Hepatocyte (in vitro differentiated cells): ENCODE results near the gene SERP2. TPM values are rescaled to one million over a fixed set of nuclear protein-coding genes. Genes with fewer than 3 reads are reported as not detected.

Experiments used
- DNase-seq: peaks from one replicate; pipeline ENCODE4 v3.0.0-alpha.2; 2016; ENCODE audit warnings: low spot score
- H2AFZ ChIP-seq: fragments of 200-600 bp; sonication (generic); 2 replicates; pipeline ENCODE4 v1.6.0; 2016; ENCODE audit warnings: antibody characterized with exemption, mild to moderate bottlenecking
- H3K27ac ChIP-seq: fragments of 200-600 bp; sonication (generic); 2 replicates; pipeline ENCODE4 v1.5.1; 2016; ENCODE audit warnings: mild to moderate bottlenecking
- H3K27me3 ChIP-seq: fragments of 200-600 bp; sonication (generic); 2 replicates; pipeline ENCODE4 v1.6.1; 2016
- H3K36me3 ChIP-seq: fragments of 200-600 bp; sonication (generic); replicated peaks from 2 replicates; pipeline ENCODE4 v1.5.1; 2016; ENCODE audit warnings: low read depth; ENCODE audit not compliant: insufficient read depth
- H3K4me1 ChIP-seq: fragments of 200-600 bp; sonication (generic); 2 replicates; pipeline ENCODE4 v1.5.1; 2016; ENCODE audit warnings: mild to moderate bottlenecking, moderate library complexity; ENCODE audit not compliant: insufficient read depth
- H3K4me2 ChIP-seq: fragments of 200-600 bp; sonication (generic); 2 replicates; pipeline ENCODE4 v1.6.0; 2016
- H3K4me3 ChIP-seq: fragments of 200-600 bp; sonication (generic); 2 replicates; pipeline ENCODE4 v1.5.1; 2016; ENCODE audit warnings: mild to moderate bottlenecking
- H3K79me2 ChIP-seq: fragments of 200-600 bp; sonication (generic); 2 replicates; pipeline ENCODE4 v1.6.0; 2017; ENCODE audit warnings: mild to moderate bottlenecking
- H3K9me2 ChIP-seq: fragments of 200-600 bp; sonication (generic); replicated peaks from 2 replicates; pipeline ENCODE4 v1.6.0; 2017; ENCODE audit warnings: mild to moderate bottlenecking; ENCODE audit not compliant: insufficient read depth
- H3K9me3 ChIP-seq: fragments of 200-600 bp; sonication (generic); 2 replicates; pipeline ENCODE4 v1.5.1; 2016; ENCODE audit warnings: low read depth, mild to moderate bottlenecking
- H4K20me1 ChIP-seq: fragments of 200-600 bp; sonication (generic); 2 replicates; pipeline ENCODE4 v1.6.0; 2016; ENCODE audit warnings: mild to moderate bottlenecking; ENCODE audit not compliant: insufficient read depth, poor library complexity, severe bottlenecking
- CTCF ChIP-seq: fragments of 200-600 bp; sonication (generic); IDR thresholded peaks from 2 replicates; pipeline ENCODE4 v1.5.1; 2016; ENCODE audit warnings: antibody characterized with exemption, mild to moderate bottlenecking; ENCODE audit not compliant: poor library complexity
- EZH2 ChIP-seq: fragments of 200-600 bp; sonication (generic); IDR thresholded peaks from 2 replicates; pipeline ENCODE4 v1.6.1; 2016; ENCODE audit warnings: antibody characterized with exemption, mild to moderate bottlenecking, borderline replicate concordance
- EZH2phosphoT487 ChIP-seq: fragments of 200-600 bp; sonication (generic); IDR thresholded peaks from one replicate; pipeline ENCODE4 v1.6.1; 2018; ENCODE audit warnings: antibody characterized with exemption, mild to moderate bottlenecking, low read depth, moderate library complexity; ENCODE audit not compliant: unreplicated experiment, severe bottlenecking
- WGBS: methylation state at CpG from one replicate; pipeline ENCODE4 v1.1.6; 2016; ENCODE audit warnings: low lambda C conversion rate; ENCODE audit errors: missing lambda C conversion rate; 5-methylcytosine and 5-hydroxymethylcytosine counted together
- polyA plus RNA-seq: library from polyadenylated mRNA; unstranded; fragments of >200 nt; fragmentation: Nextera tagmentation; extraction: Ambion mirVana; gene quantifications from 2 replicates; pipeline ENCODE4 v1.2.1, GENCODE V29; 2016
- total RNA-seq: library from RNA; depleted of rRNA; stranded (reverse); fragments of >200 nt; gene quantifications from 2 replicates; pipeline ENCODE4 v1.2.3, GENCODE V29; 2014

Gene SERP2
- total and polyA plus RNA-seq, 2 experiments from 2014 or later: 1.8 to 7.7 TPM

DNA sequence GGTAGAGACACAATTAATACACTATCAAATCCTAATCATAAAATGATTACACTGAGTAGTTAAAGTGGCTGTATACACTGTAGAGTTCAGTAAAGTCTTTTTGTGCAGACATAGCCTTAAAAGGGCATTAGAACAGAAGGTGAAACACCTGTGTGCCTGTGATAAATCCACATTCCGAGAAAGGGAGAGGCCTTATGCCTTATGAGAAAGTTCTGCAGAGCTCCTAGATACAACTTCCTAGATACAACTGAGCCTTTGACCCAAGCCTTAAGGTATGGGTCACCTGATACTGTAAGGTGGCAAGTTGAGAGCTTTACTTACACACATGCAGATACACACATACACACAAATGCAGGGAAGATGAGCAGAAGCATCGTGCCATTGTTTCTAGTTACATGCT lies 6.3 kb downstream of the SERP2 start:
- H3K4me2 ChIP-seq: no peak overlapping the region
- H3K27me3 ChIP-seq: no peaks in the 10 kb centered on the region
- H4K20me1 ChIP-seq: no peaks in the 10 kb centered on the region
- no peaks in the 10 kb centered on the region for H3K9me2 ChIP-seq
- H3K4me3 ChIP-seq: no peak overlapping the region
- DNase-seq: peak; percentile 48
- no peak for TF ChIP-seq EZH2phosphoT487
- no peak for TF ChIP-seq EZH2
- TF ChIP-seq CTCF: no peak
- H2AFZ ChIP-seq: no peak overlapping the region
- H3K36me3 ChIP-seq: no peaks in the 10 kb centered on the region
- H3K79me2 ChIP-seq: no peaks in the 10 kb centered on the region
- 78% methylated on average over 2 of the region's 2 CpGs for WGBS
- H3K27ac ChIP-seq: peak overlapping the region; percentile 85
- peaks cover 12% of the 10 kb centered on the region for H3K4me1 ChIP-seq
- H3K9me3 ChIP-seq: no peaks in the 10 kb centered on the region

DNA sequence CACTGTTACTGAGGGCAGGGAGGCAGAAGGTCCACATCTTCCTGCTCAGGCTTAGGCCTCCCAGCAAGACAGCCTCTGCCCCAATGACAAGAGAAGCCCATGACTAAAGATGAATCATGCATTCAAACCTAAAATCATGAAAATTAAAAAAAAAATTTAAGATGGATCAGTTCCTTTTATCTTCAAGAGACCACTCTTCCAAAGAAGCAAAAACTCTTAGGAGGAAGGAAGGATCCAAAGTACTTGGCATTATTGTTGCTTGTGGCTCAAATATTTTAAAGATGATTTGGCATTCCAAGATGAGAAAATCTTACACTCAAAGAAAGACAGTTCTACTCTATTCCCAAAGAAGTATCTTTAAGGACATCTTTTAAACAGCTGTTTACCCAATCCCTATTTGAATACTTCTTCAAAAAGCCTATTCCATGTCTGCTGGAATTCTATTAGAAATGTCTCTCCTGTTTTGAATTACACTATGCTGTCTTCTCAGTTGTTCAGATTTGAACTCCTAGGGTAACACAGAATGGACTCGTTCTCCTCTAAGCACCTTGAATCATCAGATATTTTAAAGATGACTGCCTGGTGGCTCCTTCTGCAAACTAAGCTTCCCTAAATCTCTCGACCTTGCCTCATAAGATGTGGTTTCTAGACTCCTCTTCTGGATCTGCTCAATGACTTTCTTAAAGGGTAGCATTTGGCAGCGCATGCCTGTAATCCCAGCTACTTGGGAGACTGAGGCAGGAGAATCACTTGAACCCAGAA lies 7.0 kb downstream of the SERP2 start:
- no peaks in the 10 kb centered on the region for H3K36me3 ChIP-seq
- no peaks in the 10 kb centered on the region for H3K27me3 ChIP-seq
- H3K4me1 ChIP-seq: peaks cover 17% of the 10 kb centered on the region
- DNase-seq: no peak
- no peak for TF ChIP-seq CTCF
- no peak for TF ChIP-seq EZH2
- no peak for TF ChIP-seq EZH2phosphoT487
- no peak overlapping the region for H3K4me2 ChIP-seq
- no peaks in the 10 kb centered on the region for H4K20me1 ChIP-seq
- no peaks in the 10 kb centered on the region for H3K9me2 ChIP-seq
- H2AFZ ChIP-seq: no peak overlapping the region
- no peaks in the 10 kb centered on the region for H3K9me3 ChIP-seq
- H3K79me2 ChIP-seq: no peaks in the 10 kb centered on the region
- WGBS: 90% methylated on average over 3 of the region's 3 CpGs
- peak overlapping the region; percentile 85 for H3K27ac ChIP-seq
- no peak overlapping the region for H3K4me3 ChIP-seq

- Histone ChIP-seq H3K27me3 (no peaks in the 10 kb centered on the region), H3K4me3 (no peak overlapping the region), H4K20me1 (no peaks in the 10 kb centered on the region), H3K4me2 (no peak overlapping the region), H3K36me3 (no peaks in the 10 kb centered on the region), H3K4me1 (peaks cover 38% of the 10 kb centered on the region), H3K9me3 (no peaks in the 10 kb centered on the region), H2AFZ (no peak overlapping the region), H3K79me2 (no peaks in the 10 kb centered on the region), H3K27ac (no peak overlapping the region), H3K9me2 (no peaks in the 10 kb centered on the region)
- WGBS: 79% methylated on average over 5 of the region's 5 CpGs
- no peak for DNase-seq
- TF ChIP-seq EZH2: no peak
These were observed 9.1 kb downstream of the SERP2 start for GRCh38 chr13:44382635-44383145.

GRCh38 chr13:44383945-44384344 lies 10.3 kb downstream of the SERP2 start:
- no peaks in the 10 kb centered on the region for H3K36me3 ChIP-seq
- H3K4me2 ChIP-seq: no peak overlapping the region
- H3K4me1 ChIP-seq: peaks cover 40% of the 10 kb centered on the region
- H2AFZ ChIP-seq: no peak overlapping the region
- no peak for DNase-seq
- H3K27me3 ChIP-seq: no peaks in the 10 kb centered on the region
- H3K9me2 ChIP-seq: no peaks in the 10 kb centered on the region
- TF ChIP-seq EZH2phosphoT487 (no peak), EZH2 (no peak), CTCF (no peak)
- no peak overlapping the region for H3K27ac ChIP-seq
- H3K4me3 ChIP-seq: no peak overlapping the region
- H3K9me3 ChIP-seq: no peaks in the 10 kb centered on the region
- H3K79me2 ChIP-seq: no peaks in the 10 kb centered on the region
- WGBS: 70% methylated on average over 5 of the region's 5 CpGs
- H4K20me1 ChIP-seq: no peaks in the 10 kb centered on the region
